Hematopoietic multipotent progenitor cell treated with erythropoietin and hydrocortisone succinate and interleukin-3 and kit ligand, for 17 days (in vitro differentiated cells): ENCODE results near the gene TMEM82.

Source experiments
- DNase-seq: peaks from one replicate; pipeline ENCODE4 v3.0.0-alpha.2; 2015; ENCODE audit warnings: low spot score

Gene TMEM82

DNA sequence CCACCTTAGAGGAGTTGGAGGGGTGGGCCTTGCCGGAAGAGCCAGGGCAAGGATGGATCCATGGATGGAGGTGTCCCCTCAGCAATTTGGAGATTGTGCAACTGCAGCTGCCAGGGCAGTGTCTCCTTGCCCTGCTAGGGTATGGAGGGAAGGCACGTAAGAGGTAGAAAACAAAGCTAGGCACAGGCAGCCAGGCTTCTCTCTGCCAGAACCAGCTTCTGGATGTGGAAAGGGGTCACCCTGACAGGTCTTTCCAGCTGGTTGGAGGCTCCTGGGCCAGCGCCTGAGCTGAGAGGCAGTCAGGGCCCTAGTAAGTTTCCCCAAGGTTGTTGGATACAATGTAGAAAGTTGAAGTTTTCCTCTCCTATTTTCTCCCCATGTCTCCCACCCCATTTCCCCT is 21.4 kb upstream of the TMEM82 start:
- DNase-seq = no peak

DNA sequence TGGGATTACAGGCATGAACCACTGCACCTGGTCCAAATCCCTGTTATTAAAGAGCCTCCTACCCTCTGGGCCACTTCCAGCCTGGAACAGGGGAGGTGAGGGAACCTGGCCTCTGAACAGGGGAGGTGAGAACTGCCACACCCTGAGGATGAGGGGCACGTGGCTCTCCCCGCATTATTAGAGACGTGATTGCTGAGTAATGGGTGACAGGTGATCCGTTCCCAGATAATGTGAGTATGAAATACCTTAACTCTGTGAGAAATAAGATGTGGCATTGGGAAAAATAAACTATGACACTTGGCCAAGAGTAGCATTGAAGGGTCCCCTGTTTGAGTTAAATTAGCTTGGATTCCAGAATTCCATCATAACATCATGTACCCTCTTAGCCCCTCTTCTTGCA is 19.9 kb upstream of the TMEM82 start:
- no peak for DNase-seq

DNA sequence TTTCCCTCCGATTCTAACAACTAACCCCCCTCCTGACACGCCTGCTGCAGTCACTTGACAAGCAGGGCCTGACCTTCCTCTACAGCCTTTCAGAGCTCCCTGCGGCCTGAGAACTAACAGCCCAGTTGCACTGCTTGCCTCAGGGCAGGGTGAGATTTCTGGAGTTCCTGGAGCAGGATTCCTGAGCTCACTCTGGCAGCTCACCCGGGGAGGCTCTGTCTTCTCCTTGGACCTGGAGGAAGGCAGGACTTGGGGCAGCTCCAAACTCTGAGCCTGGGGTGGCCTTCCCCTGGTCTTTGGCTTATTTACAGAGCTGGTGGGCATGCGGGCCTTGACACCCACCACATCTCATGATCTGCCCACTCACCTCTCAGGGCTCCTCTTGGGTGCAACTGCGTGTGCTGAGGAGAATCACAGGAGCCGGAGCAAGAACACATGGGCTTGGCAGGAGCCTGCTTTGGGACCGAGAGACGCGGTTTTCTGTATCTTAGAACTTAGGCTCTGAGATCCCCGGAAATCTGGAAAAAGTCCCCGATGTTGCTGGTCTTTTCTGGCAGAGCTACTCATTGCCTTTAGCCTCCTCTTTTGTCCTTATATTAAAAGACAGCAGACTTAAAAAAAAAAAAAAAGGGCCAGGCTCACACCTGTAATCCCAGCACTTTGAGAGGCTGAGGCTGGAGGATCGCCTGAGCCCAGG is 19.3 kb upstream of the TMEM82 start:
- DNase-seq = no peak

DNA sequence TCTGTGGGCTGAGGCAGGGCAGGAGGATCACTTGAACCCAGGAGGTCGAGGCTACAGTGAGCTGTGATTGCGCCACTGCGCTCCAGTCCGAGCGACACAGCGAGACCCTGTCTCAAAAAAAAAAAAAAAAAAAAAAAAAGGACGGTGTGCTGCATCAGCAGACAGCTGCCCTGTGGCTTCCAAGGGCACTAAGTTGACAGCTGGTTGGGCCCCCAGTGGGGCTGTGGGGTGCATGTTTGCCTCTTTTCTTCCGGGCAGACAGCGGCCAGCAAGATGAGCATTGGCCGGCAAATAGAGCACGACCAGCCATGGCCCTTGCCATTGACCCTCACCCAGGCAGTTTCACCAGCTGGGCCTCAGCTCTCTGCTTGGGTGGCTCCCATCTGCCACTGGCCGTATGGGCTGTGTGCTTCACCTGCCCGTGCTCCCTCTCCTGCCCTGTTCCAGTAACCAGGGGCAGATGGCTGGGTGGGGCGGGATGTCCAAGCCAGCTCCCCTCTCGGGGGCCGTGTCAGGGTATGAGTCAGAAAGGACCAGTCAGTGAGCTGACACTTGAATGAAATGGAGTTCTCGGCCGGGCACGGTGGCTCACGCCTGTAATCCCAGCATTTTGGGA is 18.6 kb upstream of the TMEM82 start:
- no peak for DNase-seq

DNA sequence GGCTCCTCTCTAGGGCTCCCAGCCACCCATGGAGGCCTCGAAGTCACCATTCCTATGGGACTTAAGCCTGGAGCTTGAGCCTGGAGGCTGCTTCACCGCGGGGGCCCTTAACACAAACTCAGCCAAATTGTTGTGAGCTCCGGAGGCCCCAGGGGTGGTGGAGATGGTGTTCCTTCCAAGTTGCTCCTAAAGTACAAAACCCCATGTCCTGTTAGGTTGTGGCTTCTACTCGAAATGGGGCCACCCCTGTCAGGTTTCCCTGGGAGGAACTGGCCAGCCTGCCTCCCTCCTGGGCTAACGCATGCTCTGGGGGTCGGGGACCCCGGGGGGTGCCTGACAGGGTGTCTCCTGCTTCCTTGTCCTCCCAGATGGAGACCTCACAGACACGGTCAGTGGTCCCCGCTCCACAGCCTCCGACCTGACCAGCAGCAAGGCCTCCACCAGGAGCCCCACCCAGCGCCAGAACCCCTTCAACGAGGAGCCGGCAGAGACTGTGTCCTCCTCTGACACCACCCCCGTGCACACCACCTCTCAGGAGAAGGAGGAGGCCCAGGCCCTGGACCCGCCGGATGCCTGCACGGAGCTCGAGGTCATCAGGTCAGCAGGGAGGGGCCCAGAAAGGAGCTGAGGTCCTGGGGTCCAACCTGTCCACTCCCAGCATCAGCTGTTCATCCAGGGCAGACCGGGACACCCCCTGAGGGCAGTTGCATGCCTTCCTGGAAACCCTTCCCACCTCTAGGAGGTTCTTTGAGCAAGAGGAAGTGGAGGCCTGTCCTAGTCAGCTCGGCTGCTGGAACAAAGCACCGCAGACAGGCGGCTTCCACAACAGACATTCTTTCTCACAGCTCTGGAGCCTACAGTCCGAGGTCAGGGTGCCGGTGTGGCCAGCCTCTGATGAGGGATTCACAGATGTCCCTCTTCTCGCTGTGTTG is 17.1 kb upstream of the TMEM82 start:
- DNase-seq = no peak

DNA sequence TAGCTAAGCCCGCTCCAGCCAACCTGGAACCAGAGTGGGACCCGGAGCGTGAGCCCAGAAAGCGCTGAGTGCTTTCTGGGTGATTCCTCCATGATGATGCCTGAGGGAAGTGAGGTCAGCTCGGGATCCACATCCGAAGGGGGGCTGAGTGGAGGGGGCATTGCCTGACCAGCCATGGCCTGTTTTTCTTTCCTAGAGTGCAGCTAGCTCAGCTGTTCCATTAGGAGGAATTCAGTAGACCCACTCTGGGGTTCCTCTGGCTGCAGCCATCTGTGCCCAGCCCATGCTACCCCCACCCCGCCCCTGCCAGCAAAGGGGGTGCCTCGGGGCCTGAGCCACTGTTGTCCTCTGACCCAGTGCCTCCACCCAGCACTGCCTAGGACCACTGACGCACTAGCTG is 15.8 kb upstream of the TMEM82 start:
- DNase-seq = no peak

DNA sequence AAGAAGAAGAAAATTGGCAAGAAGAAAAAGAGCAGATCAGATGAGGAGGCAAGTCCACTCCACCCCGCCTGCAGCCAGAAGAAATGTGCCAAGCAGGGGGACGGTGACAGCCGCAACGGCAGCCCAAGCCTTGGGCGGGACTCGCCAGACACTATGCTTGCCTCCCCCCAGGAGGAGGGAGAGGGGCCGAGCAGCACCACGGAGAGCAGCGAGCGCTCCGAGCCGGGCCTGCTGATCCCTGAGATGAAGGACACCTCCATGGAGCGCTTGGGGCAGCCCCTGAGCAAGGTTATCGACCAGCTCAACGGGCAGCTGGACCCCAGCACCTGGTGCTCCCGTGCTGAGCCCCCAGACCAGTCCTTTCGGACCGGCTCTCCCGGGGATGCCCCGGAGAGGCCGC is 15.3 kb upstream of the TMEM82 start:
- no peak for DNase-seq

DNA sequence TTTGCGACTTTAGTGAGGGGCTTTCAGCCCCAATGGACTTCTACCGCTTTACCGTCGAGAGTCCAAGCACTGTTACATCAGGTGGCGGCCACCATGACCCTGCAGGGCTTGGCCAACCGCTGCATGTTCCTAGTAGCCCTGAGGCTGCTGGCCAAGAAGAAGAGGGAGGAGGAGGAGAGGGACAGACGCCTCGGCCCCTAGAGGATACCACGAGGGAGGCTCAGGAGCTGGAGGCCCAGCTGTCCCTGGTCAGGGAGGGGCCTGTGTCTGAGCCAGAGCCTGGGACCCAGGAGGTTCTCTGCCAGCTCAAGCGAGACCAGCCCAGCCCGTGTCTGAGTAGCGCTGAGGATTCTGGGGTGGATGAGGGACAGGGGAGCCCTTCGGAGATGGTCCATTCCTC is 14.9 kb upstream of the TMEM82 start:
- DNase-seq = no peak

DNA sequence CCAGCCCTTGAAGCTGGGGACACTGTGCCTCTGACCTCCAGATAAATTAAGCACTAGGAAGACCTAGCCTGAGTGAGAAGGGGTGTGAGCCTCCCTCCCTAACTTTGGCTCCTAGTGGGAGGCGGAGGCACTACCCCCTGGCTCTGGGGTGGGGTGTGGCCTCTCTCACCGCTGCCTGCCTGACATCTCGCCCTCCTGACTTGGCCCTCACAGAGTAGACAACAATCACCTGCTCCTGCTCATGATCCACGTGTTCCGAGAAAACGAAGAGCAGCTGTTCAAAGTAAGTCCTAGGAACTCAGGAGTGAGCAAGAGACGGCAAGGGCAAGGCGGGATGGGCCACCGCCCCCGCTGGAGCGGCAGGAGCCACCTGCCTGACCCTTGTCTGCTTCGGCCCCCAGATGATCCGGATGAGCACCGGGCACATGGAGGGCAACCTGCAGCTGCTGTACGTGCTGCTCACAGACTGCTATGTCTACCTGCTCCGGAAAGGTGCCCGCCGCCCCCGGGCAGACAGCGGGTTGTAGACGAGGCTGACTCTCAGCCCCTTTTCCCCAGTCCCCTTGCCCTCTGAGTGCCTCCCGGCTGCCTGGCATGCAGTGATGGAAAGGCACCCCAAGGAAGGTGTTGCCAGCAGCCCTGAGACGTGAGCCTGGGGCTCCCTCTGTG is 14.3 kb upstream of the TMEM82 start:
- no peak for DNase-seq

DNA sequence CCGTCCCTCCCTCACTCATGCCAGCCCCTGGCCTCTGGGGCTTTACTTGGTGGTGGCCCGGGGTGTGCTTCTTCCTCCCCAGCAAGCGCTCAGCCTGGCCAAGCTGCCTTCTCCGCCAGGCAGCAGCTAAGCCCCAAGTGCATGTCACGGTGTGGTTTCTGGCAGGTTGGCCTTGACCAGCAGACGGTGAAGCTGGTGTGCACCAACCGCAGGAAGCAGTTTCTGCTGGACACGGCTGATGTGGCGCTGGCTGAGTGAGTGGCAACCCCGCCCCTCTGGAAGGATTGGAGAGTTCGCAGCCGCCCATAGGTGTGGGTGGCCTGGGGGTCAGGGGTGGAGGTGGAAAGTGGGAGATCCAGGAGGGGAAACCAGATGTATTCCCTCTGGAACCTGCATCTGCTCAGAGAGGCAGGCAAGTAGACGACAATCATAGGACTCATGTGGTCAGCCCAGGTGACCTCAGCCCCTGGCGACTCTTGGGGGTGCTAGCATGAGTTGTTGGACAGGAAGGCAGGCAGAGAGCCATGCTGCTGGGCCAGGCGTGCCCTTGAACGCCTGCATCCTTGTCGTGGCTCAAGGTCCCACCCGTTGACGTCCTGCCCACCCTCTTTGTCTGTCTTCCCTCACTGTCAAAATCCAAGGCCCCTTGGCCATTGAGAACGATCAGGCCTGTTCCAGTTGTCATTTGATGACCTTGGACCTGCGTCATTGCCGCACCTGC is 13.2 kb upstream of the TMEM82 start:
- DNase-seq = no peak

DNA sequence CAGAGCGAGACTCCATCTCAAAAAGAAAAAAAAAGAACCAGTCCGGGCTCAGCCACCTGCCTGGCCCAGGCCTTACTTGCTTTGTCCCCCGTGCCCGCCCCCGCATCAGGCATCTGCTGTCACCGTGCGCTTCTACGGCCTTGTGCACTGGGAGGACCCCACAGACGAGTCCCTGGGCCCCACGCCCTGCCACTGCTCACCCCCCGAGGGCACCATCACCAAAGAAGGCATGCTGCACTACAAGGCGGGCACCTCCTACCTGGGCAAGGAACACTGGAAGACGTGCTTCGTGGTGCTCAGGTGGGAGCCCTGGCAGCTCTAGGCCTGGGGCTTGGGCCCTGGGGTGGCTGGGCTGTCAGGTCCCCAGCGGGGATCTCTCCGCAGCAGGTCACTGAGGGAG is 11.9 kb upstream of the TMEM82 start:
- no peak for DNase-seq

DNA sequence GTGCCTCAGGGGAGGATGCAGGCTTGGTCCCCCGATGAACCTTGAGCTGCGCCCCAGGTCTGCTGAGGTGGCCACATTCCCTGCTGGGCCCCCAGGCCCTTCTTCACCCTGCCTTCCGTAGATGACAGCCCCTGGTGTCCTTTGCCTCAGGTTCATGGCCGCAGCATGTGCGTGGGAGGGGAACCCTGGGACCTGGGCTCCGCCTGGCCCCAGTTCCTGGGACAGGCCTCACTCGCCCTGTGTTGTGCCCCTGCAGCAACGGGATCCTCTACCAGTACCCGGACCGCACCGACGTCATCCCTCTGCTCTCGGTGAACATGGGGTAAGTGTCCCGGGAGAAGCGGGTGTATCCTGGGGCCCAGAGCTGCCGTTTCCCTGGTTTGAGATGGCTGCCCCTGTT is 11.4 kb upstream of the TMEM82 start:
- DNase-seq = no peak

DNA sequence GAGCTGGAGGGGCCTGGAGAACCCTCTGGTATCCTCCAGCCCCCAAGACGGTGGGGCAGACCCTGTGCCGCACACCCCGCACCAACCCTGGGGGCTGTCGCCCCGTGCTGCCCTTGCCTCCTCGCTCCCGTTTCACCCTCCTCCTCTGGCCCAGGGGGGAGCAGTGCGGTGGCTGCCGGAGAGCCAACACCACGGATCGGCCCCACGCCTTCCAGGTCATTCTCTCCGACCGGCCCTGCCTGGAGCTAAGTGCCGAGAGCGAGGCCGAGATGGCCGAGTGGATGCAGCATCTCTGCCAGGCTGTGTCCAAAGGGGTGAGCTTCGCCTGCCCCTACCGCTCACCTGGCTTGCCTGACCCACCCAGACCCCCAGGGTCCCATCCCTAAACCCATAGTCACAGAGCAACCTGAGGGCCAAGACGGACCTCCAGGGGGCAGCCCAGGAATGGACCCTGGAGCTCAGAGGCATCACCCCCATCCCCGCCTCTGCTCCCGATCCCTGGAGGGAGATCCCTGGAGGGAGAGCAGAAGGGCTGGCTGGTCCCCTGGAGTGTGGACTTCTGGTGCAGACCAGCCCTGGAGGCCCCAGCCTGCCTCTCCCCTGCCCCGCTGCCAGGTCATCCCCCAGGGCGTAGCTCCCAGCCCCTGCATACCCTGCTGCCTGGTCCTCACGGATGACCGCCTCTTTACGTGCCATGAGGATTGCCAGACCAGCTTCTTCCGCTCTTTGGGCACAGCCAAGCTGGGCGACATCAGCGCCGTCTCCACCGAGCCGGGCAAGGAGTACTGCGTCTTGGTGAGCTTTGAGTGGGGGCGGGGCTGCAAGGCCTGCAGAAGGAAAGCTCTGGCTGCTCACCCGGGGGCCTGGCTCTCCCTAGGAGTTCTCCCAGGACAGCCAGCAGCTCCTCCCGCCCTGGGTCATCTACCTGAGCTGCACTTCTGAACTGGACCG is 10.3 kb upstream of the TMEM82 start:
- DNase-seq = no peak

DNA sequence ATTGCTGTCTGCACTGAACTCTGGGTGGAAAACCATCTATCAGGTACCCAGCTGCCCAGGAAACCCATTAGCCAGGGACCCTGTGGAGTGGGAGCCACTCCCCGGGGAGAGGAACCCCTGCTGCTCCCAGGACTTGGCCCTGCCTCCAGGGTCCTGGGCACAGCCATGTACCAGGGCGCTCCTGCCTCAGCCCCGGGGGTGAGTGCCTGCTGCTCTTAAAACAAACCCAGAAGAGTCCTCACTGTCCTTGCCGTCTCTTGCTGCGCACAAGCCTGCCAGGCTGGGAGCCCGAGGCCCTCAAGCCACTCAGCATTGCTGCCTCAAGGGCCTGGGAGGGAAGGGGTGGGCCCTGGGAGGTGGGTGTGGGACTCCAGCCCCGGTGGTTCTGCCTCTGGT is 9.6 kb upstream of the TMEM82 start:
- DNase-seq = no peak

DNA sequence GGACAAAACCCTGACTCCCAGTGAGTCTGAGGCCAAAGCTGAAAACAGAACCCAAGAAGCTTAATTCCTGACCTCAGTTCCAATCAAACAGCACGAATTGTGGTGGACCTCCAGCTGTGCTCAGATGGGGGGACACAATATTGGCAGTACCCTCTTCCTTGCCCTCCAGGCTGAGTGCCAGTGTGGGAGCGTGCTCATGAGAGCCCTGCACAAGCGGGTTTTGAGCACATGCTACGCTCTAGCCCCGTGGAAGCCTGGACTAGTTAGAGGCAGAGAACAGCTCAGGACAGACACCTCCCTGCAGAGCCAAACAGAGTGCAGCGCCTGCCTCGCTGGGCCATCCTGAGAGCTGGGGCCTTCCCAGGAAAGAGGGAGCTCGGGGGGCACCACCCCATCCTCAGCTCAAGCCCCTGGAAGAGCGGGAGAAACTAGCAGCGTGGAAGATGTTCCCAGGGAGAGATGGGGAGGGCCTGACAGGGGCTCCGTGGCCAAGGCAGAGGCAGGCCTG is 9.0 kb upstream of the TMEM82 start:
- DNase-seq = no peak

DNA sequence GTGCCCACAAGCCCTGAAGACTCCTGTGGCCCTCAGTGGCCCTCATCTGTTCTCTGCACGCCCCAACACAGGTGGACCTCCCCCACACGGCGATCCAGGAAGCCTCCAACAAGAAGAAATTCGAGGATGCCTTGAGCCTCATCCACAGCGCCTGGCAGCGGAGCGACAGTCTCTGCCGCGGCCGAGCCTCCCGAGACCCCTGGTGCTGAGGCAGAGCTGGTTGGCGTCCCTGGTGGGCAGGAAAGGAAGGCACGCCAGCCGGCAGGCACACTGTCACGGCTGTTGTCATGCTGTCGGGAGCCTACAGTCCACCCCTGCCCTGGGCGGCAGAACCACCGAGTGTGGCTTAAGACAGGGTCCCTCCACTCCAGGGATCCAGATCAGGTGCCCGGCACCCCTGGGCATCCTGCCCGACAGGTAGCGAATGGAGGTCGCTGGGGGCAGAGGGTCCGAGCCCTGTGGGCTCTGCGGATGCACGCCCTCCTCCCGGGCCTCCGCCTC is 8.5 kb upstream of the TMEM82 start:
- no peak for DNase-seq

DNA sequence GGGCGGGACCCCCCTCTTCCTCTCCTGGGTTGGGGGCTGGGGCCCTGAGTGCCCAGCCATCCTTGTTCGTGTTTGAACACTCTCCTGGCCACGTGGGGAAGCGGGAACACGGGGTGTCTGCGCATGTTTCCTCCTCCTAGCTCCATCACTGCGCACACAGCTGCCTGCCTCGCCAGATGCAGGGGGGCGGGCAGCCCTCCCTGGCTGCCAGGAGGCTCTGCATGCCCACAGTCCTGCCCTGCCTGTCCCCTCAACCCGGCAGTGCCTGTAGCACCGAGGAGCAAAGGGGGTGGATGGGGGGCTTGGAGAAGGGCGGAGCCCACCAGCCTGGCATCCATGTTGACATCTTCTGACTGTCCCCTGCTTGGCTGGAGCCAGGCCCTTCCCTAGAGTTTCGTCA is 8.0 kb upstream of the TMEM82 start:
- DNase-seq = no peak

DNA sequence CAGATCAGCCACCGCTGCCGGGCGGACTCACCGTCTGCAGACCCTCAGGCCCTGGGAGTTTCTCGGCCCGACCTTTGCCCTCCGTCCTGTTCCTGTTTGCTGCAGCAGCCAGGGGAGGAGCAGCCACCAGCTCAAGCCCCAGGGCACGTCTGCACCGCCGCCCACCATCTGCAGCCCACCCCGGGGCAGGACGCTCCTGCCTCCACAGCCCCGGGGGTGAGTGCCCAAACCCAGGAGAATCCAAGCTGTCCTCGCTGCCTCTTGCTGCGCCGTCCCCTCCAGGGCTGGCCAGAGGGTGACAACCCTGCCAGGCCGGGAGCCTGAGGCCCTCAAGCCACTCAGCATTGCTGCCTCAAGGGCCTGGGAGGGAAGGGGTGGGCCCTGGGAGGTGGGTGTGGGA is 7.4 kb upstream of the TMEM82 start:
- no peak for DNase-seq

DNA sequence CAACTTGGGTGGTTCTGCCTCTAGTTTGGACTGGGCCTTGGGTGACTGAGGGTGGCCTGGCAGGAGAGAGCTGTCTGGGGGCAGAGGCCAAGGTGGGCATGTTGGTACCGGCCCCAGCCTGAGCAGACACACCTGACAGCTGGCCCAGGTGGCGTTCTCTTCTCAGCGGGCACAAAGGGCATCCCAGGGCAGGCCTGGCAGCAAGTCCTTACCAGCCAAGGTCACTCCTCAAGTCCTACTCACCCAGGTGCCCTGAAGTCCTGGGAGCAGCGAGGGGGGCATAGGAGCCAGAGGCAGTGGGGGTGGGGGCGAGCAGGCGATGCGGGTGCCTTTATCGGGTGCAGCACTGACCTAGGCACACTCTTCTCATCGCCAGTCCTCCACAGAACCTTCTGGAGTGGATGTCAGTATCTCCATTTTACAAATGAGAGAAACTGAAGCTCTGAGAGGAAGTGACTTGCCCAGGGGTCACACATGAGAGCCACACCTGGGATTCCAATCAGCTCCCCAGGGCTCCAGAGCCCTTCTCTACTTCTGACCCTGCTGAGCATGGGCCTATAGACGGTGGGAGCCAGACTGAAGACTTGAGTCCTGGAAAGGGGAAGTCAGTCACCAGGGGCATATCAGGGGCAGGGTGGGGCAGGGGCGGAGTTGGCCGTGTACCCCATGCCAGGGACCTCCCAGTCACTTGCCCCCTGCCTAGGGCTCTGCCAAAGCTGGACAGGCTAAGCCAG is 6.8 kb upstream of the TMEM82 start:
- no peak for DNase-seq
